ENCODE measurements around the gene ARHGAP20.

GRCh38 chr11:110634370-110634769 lies 77.9 kb downstream of the ARHGAP20 start:
- no peak for TF ChIP-seq POLR2A (IDR thresholded peaks at IDR 0.05)
- TF ChIP-seq CTCF (IDR thresholded peaks at IDR 0.05) = no peak

Measured in prostate gland (tissue), 2 donors.